Osteoblast (primary cell): ENCODE results near the gene ASCC3. TPM values are rescaled to one million over a fixed set of nuclear protein-coding genes. Genes with fewer than 3 reads are reported as not detected.
A peak's percentile ranks its signal among the peaks of the same experiment; 100 is the strongest.

Experiments
- DNase-seq: peaks from one replicate; pipeline ENCODE4 v3.0.0; 2011; ENCODE audit warnings: low spot score, mixed read lengths; ENCODE audit not compliant: insufficient read length; ENCODE audit errors: missing footprints
- H2AFZ ChIP-seq: 2 replicates; pipeline ENCODE4 v1.6.0; 2011; ENCODE audit warnings: mild to moderate bottlenecking, low read length
- H3K27ac ChIP-seq: 2 replicates; pipeline ENCODE4 v1.5.1; 2011; ENCODE audit warnings: mild to moderate bottlenecking, low read depth, low read length, moderate library complexity
- H3K27me3 ChIP-seq: 2 replicates; pipeline ENCODE4 v1.6.0; 2012; ENCODE audit warnings: mild to moderate bottlenecking, control low read depth, inconsistent platforms, low read length, moderate library complexity; ENCODE audit not compliant: insufficient read depth
- H3K36me3 ChIP-seq: 2 replicates; pipeline ENCODE4 v1.5.1; 2011; ENCODE audit warnings: mild to moderate bottlenecking, low read length, control low read depth, moderate library complexity; ENCODE audit not compliant: insufficient read depth
- H3K4me1 ChIP-seq: 2 replicates; pipeline ENCODE4 v1.5.1; 2011; ENCODE audit warnings: mild to moderate bottlenecking, low read length, control low read depth, moderate library complexity; ENCODE audit not compliant: insufficient read depth
- H3K4me2 ChIP-seq: 2 replicates; pipeline ENCODE4 v1.6.0; 2011; ENCODE audit warnings: mild to moderate bottlenecking, low read length; ENCODE audit not compliant: insufficient read depth
- H3K4me3 ChIP-seq: fragments of 200-600 bp; sonication (generic); 3 replicates; pipeline ENCODE4 v1.5.1; 2012; ENCODE audit warnings: mild to moderate bottlenecking, low read length, inconsistent platforms; ENCODE audit not compliant: insufficient read depth
- H3K79me2 ChIP-seq: 2 replicates; pipeline ENCODE4 v1.6.0; 2012; ENCODE audit warnings: mild to moderate bottlenecking, low read length, control low read depth, inconsistent platforms; ENCODE audit not compliant: insufficient read depth
- H3K9me3 ChIP-seq: 2 replicates; pipeline ENCODE4 v1.5.1; 2011; ENCODE audit warnings: low read depth, low read length, control low read depth
- H4K20me1 ChIP-seq: 2 replicates; pipeline ENCODE4 v1.6.0; 2012; ENCODE audit warnings: mild to moderate bottlenecking, low read length, control low read depth; ENCODE audit not compliant: insufficient read depth
- total RNA-seq: library from RNA; depleted of rRNA; stranded (reverse); fragments of >200 nt; gene quantifications from 2 replicates; pipeline ENCODE4 v1.2.3, GENCODE V29; 2012
- TF ChIP-seq, protein P1 (sequence below): IDR thresholded peaks from 2 replicates; pipeline ENCODE4 v1.5.1; 2011; ENCODE audit warnings: mild to moderate bottlenecking, low read depth, low read length, moderate library complexity; ENCODE audit errors: extremely low read depth

The ASCC3 gene
- total RNA-seq, 1 donor = 68.8 TPM

- Histone ChIP-seq H3K4me1 (peaks cover 2% of the 10 kb centered on the region), H3K27ac (no peak within 1 kb of the TSS), H2AFZ (peak within 1 kb of the TSS; percentile 12), H3K4me3 (peak within 1 kb of the TSS; percentile 46), H3K9me3 (no peaks in the 10 kb centered on the region), H3K79me2 (no peaks in the 10 kb centered on the region), H4K20me1 (peaks cover 4% of the 10 kb centered on the region), H3K27me3 (peaks cover 100% of the 10 kb centered on the region), H3K36me3 (no peaks in the 10 kb centered on the region), H3K4me2 (peak within 1 kb of the TSS; percentile 32)
- TF ChIP-seq, protein P1, sequence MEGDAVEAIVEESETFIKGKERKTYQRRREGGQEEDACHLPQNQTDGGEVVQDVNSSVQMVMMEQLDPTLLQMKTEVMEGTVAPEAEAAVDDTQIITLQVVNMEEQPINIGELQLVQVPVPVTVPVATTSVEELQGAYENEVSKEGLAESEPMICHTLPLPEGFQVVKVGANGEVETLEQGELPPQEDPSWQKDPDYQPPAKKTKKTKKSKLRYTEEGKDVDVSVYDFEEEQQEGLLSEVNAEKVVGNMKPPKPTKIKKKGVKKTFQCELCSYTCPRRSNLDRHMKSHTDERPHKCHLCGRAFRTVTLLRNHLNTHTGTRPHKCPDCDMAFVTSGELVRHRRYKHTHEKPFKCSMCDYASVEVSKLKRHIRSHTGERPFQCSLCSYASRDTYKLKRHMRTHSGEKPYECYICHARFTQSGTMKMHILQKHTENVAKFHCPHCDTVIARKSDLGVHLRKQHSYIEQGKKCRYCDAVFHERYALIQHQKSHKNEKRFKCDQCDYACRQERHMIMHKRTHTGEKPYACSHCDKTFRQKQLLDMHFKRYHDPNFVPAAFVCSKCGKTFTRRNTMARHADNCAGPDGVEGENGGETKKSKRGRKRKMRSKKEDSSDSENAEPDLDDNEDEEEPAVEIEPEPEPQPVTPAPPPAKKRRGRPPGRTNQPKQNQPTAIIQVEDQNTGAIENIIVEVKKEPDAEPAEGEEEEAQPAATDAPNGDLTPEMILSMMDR = no peak
- DNase-seq = peak; percentile 93
Observed at GRCh38 chr6:100464903-100465700, 416.0 kb downstream of the ASCC3 start, which contains the start of gene SIM1. TSS of gene SIM1 (minus strand) at chr6:100464921. CDS start at chr6:100463468, 1,453 bp downstream.

GRCh38 chr6:100464162-100464851, 416.8 kb downstream of the ASCC3 start:
- H4K20me1 ChIP-seq = peaks cover 4% of the 10 kb centered on the region
- no peaks in the 10 kb centered on the region for H3K36me3 ChIP-seq
- DNase-seq = peak; percentile 52
- peak overlapping the region; percentile 32 for H3K4me2 ChIP-seq
- TF ChIP-seq, protein P1 = no peak
- no peaks in the 10 kb centered on the region for H3K79me2 ChIP-seq
- H3K9me3 ChIP-seq = no peaks in the 10 kb centered on the region
- no peak overlapping the region for H2AFZ ChIP-seq
- H3K27ac ChIP-seq = no peak overlapping the region
- peak overlapping the region; percentile 46 for H3K4me3 ChIP-seq
- peaks cover 100% of the 10 kb centered on the region for H3K27me3 ChIP-seq
- peaks cover 2% of the 10 kb centered on the region for H3K4me1 ChIP-seq

- Histone ChIP-seq H3K27me3 (peaks cover 100% of the 10 kb centered on the region), H3K36me3 (no peaks in the 10 kb centered on the region), H3K9me3 (no peaks in the 10 kb centered on the region), H3K79me2 (no peaks in the 10 kb centered on the region), H3K27ac (no peak overlapping the region), H3K4me2 (no peak overlapping the region), H3K4me1 (peaks cover 2% of the 10 kb centered on the region), H4K20me1 (peaks cover 4% of the 10 kb centered on the region), H2AFZ (no peak overlapping the region), H3K4me3 (no peak overlapping the region)
- TF ChIP-seq, protein P1 = no peak
- DNase-seq = peak; percentile 87
Observed at GRCh38 chr6:100463630-100464161, 417.4 kb downstream of the ASCC3 start.
